Activated CD4-positive, alpha-beta T cell treated with anti-CD3 and anti-CD28 coated beads for 36 hours (primary cell): ENCODE measurements around the gene RFFL. TPM values are rescaled to one million over a fixed set of nuclear protein-coding genes. Genes with fewer than 3 reads are reported as not detected.

ENCODE experiments used
- ATAC-seq: fragments of 200-7000 bp; cut with Tn5 transposase; one replicate; pipeline ENCODE4 v1.10.0; 2021; ENCODE audit warnings: mild to moderate bottlenecking, moderate library complexity
- CTCF ChIA-PET: fragments of 350-600 bp; sonication (Branson Sonifier 250); formaldehyde crosslinking; loops from one replicate; lab custom pipeline; 2021; ENCODE audit warnings: antibody characterized with exemption; lab: Charles Lee
- POLR2A ChIA-PET: fragments of 350-600 bp; sonication (Branson Sonifier 250); formaldehyde crosslinking; loops from one replicate; lab custom pipeline; 2021; ENCODE audit warnings: antibody characterized with exemption, inconsistent platforms; lab: Charles Lee
- DNase-seq: peaks from one replicate; pipeline ENCODE4 v3.0.0-alpha.2; 2020
- H3K27ac Mint-ChIP-seq: one replicate; pipeline ENCODE4 v1.8.0; 2021; ENCODE audit warnings: mixed read lengths
- H3K27me3 Mint-ChIP-seq: one replicate; pipeline ENCODE4 v1.8.0; 2021; ENCODE audit warnings: mixed read lengths
- H3K36me3 Mint-ChIP-seq: one replicate; pipeline ENCODE4 v1.8.0; 2021; ENCODE audit warnings: low read depth, mixed read lengths
- H3K4me1 Mint-ChIP-seq: one replicate; pipeline ENCODE4 v1.8.0; 2021; ENCODE audit warnings: mixed read lengths
- H3K4me3 Mint-ChIP-seq: one replicate; pipeline ENCODE4 v1.8.0; 2021; ENCODE audit warnings: mild to moderate bottlenecking, moderate library complexity, mixed read lengths
- H3K9me3 Mint-ChIP-seq: one replicate; pipeline ENCODE4 v1.8.0; 2021; ENCODE audit warnings: low read depth, mixed read lengths
- intact Hi-C, 2 experiments: fragments of 100-400 bp; cut with DNase I in 1 of 2; cut with micrococcal nuclease in 1 of 2; formaldehyde crosslinking; loops; one replicate each; pipeline versions ENCODE4 v1.14.2 to v1.15.1; 2022 to 2024; cut with DNase I, micrococcal nuclease
- total RNA-seq, 2 experiments: library from RNA; stranded (reverse); gene quantifications; one replicate each; pipeline ENCODE4 v1.2.3, GENCODE V29; 2021

The RFFL gene
- total RNA-seq, 2 experiments from 2014 or later: 19.2 to 22.9 TPM

- H3K4me3 Mint-ChIP-seq: peak overlapping the region; percentile 77
- ChIA-PET CTCF (interaction anchor here (0.6 to 2.8 kb wide), 27 partner anchors 9 to 1513 kb away, joined by 3 to 34 read pairs (median 5); partner anchors contain the start of genes RAD51D and RFFL), POLR2A (interaction anchor here (0.6 to 1.3 kb wide), 6 partner anchors 17 to 71 kb away, joined by 3 to 10 read pairs (median 4); partner anchors contain the start of gene RAD51D)
- intact Hi-C loops: loop anchor here (1.0 to 5.0 kb wide), 14 partner anchors 15 to 498 kb away; partner anchors contain the start of genes CCT6B (in 2 of the 2), LIG3 (in 2 of the 2), RAD51D (in 2 of the 2) and RFFL (in 2 of the 2)
- no peaks in the 10 kb centered on the region for H3K9me3 Mint-ChIP-seq
- peaks cover 2% of the 10 kb centered on the region for H3K36me3 Mint-ChIP-seq
- ATAC-seq (peak; percentile 40), DNase-seq (peak; percentile 66)
- peak overlapping the region; percentile 97 for H3K27ac Mint-ChIP-seq
- H3K4me1 Mint-ChIP-seq: peaks cover 48% of the 10 kb centered on the region
- H3K27me3 Mint-ChIP-seq: no peaks in the 10 kb centered on the region
Measured at GRCh38 chr17:35089586-35090296, 26.2 kb upstream of the RFFL start.

- Mint-ChIP-seq H3K4me1 (peaks cover 54% of the 10 kb centered on the region), H3K36me3 (peaks cover 2% of the 10 kb centered on the region), H3K4me3 (peak overlapping the region; percentile 89), H3K9me3 (no peaks in the 10 kb centered on the region), H3K27ac (peak overlapping the region; percentile 97), H3K27me3 (no peaks in the 10 kb centered on the region)
- DNase-seq: peak; percentile 95
- intact Hi-C loops: loop anchor here (1.0 to 5.0 kb wide), 14 partner anchors 14 to 498 kb away; partner anchors contain the start of genes CCT6B (in 2 of the 2), LIG3 (in 2 of the 2), RAD51D (in 2 of the 2) and RFFL (in 2 of the 2)
- CTCF ChIA-PET: interaction anchor here (0.6 to 2.8 kb wide), 19 partner anchors 8 to 1513 kb away, joined by 3 to 34 read pairs (median 9); partner anchors contain the start of genes RAD51D and RFFL
- peak; percentile 77 for ATAC-seq
- POLR2A ChIA-PET: interaction anchor here (0.6 to 1.3 kb wide), 7 partner anchors 16 to 70 kb away, joined by 3 to 10 read pairs (median 4); partner anchors contain the start of gene RAD51D
Measured at GRCh38 chr17:35088881-35089585, 25.5 kb upstream of the RFFL start.

GRCh38 chr17:35088356-35088880, 24.9 kb upstream of the RFFL start:
- POLR2A ChIA-PET: no interaction called here
- CTCF ChIA-PET: interaction anchor here (0.8 to 4.0 kb wide), 8 partner anchors 11 to 90 kb away, joined by 3 to 21 read pairs (median 4); partner anchors contain the start of gene RFFL
- ATAC-seq: peak; percentile 4

GRCh38 chr17:35087731-35088355, 24.3 kb upstream of the RFFL start:
- ATAC-seq: no peak
- Mint-ChIP-seq H3K36me3 (peaks cover 2% of the 10 kb centered on the region), H3K9me3 (no peaks in the 10 kb centered on the region), H3K4me1 (peaks cover 64% of the 10 kb centered on the region), H3K27me3 (no peaks in the 10 kb centered on the region), H3K27ac (peak overlapping the region; percentile 90), H3K4me3 (peak overlapping the region; percentile 89)
- CTCF ChIA-PET: interaction anchor here (0.7 to 4.0 kb wide), 10 partner anchors 10 to 89 kb away, joined by 3 to 21 read pairs (median 4); partner anchors contain the start of gene RFFL
- intact Hi-C loops: loop anchor here (1.0 to 5.0 kb wide), 5 partner anchors 13 to 489 kb away; partner anchors contain the start of genes CCT6B (in 1 of the 2), PEX12 (in 1 of the 2) and ZNF830 (in 1 of the 2)
- peak; percentile 55 for DNase-seq
- POLR2A ChIA-PET: interaction anchor here (0.6 to 0.8 kb wide), 2 partner anchors 41 to 124 kb away, joined by 5 to 13 read pairs; no protein-coding TSS in a partner anchor

More at GRCh38 chr17:35088356-35088880, 24.9 kb upstream of the RFFL start:
- Mint-ChIP-seq H3K27ac (peak overlapping the region; percentile 90), H3K36me3 (peaks cover 2% of the 10 kb centered on the region), H3K4me1 (peaks cover 58% of the 10 kb centered on the region), H3K27me3 (no peaks in the 10 kb centered on the region), H3K4me3 (peak overlapping the region; percentile 89), H3K9me3 (no peaks in the 10 kb centered on the region)
- intact Hi-C loops: loop anchor here (1.0 to 5.0 kb wide), 5 partner anchors 14 to 489 kb away; partner anchors contain the start of genes CCT6B (in 1 of the 2), PEX12 (in 1 of the 2) and ZNF830 (in 1 of the 2)
- DNase-seq: peak; percentile 46

- no peaks in the 10 kb centered on the region for H3K9me3 Mint-ChIP-seq
- peak overlapping the region; percentile 89 for H3K4me3 Mint-ChIP-seq
- peaks cover 72% of the 10 kb centered on the region for H3K4me1 Mint-ChIP-seq
- intact Hi-C loops: loop anchor here in 1 of 2 experiments (5.0 kb wide), 1 partner anchor 490 kb away; the partner anchor contains the start of gene PEX12
- peaks cover 2% of the 10 kb centered on the region for H3K36me3 Mint-ChIP-seq
- H3K27me3 Mint-ChIP-seq: no peaks in the 10 kb centered on the region
- POLR2A ChIA-PET: interaction anchor here (0.6 to 1.0 kb wide), 3 partner anchors 40 to 123 kb away, joined by 3 to 13 read pairs (median 5); no protein-coding TSS in a partner anchor
- peak overlapping the region; percentile 90 for H3K27ac Mint-ChIP-seq
- no peak for ATAC-seq
- CTCF ChIA-PET: interaction anchor here (0.5 to 4.0 kb wide), 10 partner anchors 10 to 88 kb away, joined by 3 to 21 read pairs (median 4); partner anchors contain the start of gene RFFL
- DNase-seq: peak; percentile 30
Measured at GRCh38 chr17:35086931-35087573, 23.5 kb upstream of the RFFL start.

GRCh38 chr17:35086164-35086563, 22.7 kb upstream of the RFFL start:
- peaks cover 2% of the 10 kb centered on the region for H3K36me3 Mint-ChIP-seq
- H3K27ac Mint-ChIP-seq: peak overlapping the region; percentile 59
- ATAC-seq (no peak), DNase-seq (no peak)
- no peaks in the 10 kb centered on the region for H3K9me3 Mint-ChIP-seq
- H3K27me3 Mint-ChIP-seq: no peaks in the 10 kb centered on the region
- intact Hi-C loops: loop anchor here in 1 of 2 experiments (5.0 kb wide), 1 partner anchor 491 kb away; the partner anchor contains the start of gene PEX12
- ChIA-PET POLR2A (interaction anchor here (1.0 to 1.2 kb wide), 2 partner anchors 40 to 63 kb away, joined by 3 read pairs; no protein-coding TSS in a partner anchor), CTCF (interaction anchor here (0.7 to 4.0 kb wide), 6 partner anchors 9 to 105 kb away, joined by 3 to 21 read pairs (median 4); partner anchors contain the start of gene RFFL)
- H3K4me1 Mint-ChIP-seq: peaks cover 77% of the 10 kb centered on the region
- H3K4me3 Mint-ChIP-seq: peak overlapping the region; percentile 89

- H3K27ac Mint-ChIP-seq: peak overlapping the region; percentile 51
- H3K27me3 Mint-ChIP-seq: no peaks in the 10 kb centered on the region
- ATAC-seq (no peak), DNase-seq (peak; percentile 32)
- CTCF ChIA-PET: interaction anchor here (1.3 to 4.0 kb wide), 7 partner anchors 10 to 104 kb away, joined by 3 to 21 read pairs (median 3); partner anchors contain the start of gene RFFL
- H3K9me3 Mint-ChIP-seq: no peaks in the 10 kb centered on the region
- peaks cover 2% of the 10 kb centered on the region for H3K36me3 Mint-ChIP-seq
- peaks cover 79% of the 10 kb centered on the region for H3K4me1 Mint-ChIP-seq
- intact Hi-C loops: loop anchor here in 1 of 2 experiments (5.0 kb wide), 2 partner anchors 127 to 492 kb away; partner anchors contain the start of gene PEX12
- no peak overlapping the region for H3K4me3 Mint-ChIP-seq
- POLR2A ChIA-PET: interaction anchor here (0.6 to 1.2 kb wide), 3 partner anchors 35 to 703 kb away, joined by 3 to 7 read pairs (median 3); no protein-coding TSS in a partner anchor
Measured at GRCh38 chr17:35084987-35085386, 21.5 kb upstream of the RFFL start.

GRCh38 chr17:35083071-35083470, 19.6 kb upstream of the RFFL start:
- POLR2A ChIA-PET: interaction anchor here (1.7 to 2.0 kb wide), 3 partner anchors 10 to 36 kb away, joined by 7 to 9 read pairs (median 7); partner anchors contain the start of gene RFFL
- CTCF ChIA-PET: interaction anchor here (0.7 to 2.0 kb wide), 8 partner anchors 10 to 84 kb away, joined by 3 to 8 read pairs (median 4); partner anchors contain the start of gene RFFL
- Mint-ChIP-seq H3K9me3 (no peaks in the 10 kb centered on the region), H3K4me1 (peaks cover 84% of the 10 kb centered on the region), H3K4me3 (peak overlapping the region; percentile 10), H3K27me3 (no peaks in the 10 kb centered on the region), H3K27ac (peak overlapping the region; percentile 76), H3K36me3 (peaks cover 2% of the 10 kb centered on the region)
- DNase-seq (no peak), ATAC-seq (no peak)
- intact Hi-C loops: loop anchor here (2.0 to 5.0 kb wide), 2 partner anchors 14 to 129 kb away; no protein-coding TSS in a partner anchor
